Skeletal muscle satellite cell (primary cell): ENCODE measurements around the gene JAKMIP3.
"Not testable (repeated sequence)": the region's sequence is repeated elsewhere in the genome, so short reads cannot be mapped to it uniquely, and the experiment has no call there.

Source experiments
- H3K27me3 ChIP-seq: 2 replicates; pipeline ENCODE4 v1.7.0; 2013; ENCODE audit warnings: low read length; ENCODE audit not compliant: control insufficient read depth, insufficient read depth
- H3K36me3 ChIP-seq: 2 replicates; pipeline ENCODE4 v1.7.0; 2013; ENCODE audit warnings: mild to moderate bottlenecking, control low read depth, low read length; ENCODE audit not compliant: insufficient read depth
- H3K4me1 ChIP-seq: 2 replicates; pipeline ENCODE4 v1.7.0; 2013; ENCODE audit warnings: low read length; ENCODE audit not compliant: control insufficient read depth, insufficient read depth
- H3K4me2 ChIP-seq: 2 replicates; pipeline ENCODE4 v1.7.0; 2013; ENCODE audit warnings: mild to moderate bottlenecking, low read length
- H3K4me3 ChIP-seq: 2 replicates; pipeline ENCODE4 v1.7.0; 2013; ENCODE audit warnings: low read length
- H3K9ac ChIP-seq: 2 replicates; pipeline ENCODE4 v1.7.0; 2013; ENCODE audit warnings: mild to moderate bottlenecking, low read depth, low read length, moderate library complexity
- H3K9me3 ChIP-seq: replicated peaks from 2 replicates; pipeline ENCODE4 v1.7.0; 2013; ENCODE audit warnings: mild to moderate bottlenecking, control low read depth, low read length

Gene JAKMIP3

GRCh38 chr10:132069122-132069848 is 3.5 kb downstream of the JAKMIP3 start:
- Histone ChIP-seq H3K4me2 (no peak overlapping the region), H3K27me3 (no peaks in the 10 kb centered on the region), H3K9me3 (no peaks in the 10 kb centered on the region), H3K4me1 (peaks cover 8% of the 10 kb centered on the region), H3K4me3 (no peak overlapping the region), H3K9ac (no peak overlapping the region), H3K36me3 (no peaks in the 10 kb centered on the region)

GRCh38 chr10:132069849-132070182 is 4.1 kb downstream of the JAKMIP3 start:
- Histone ChIP-seq H3K36me3 (no peaks in the 10 kb centered on the region), H3K4me2 (no peak overlapping the region), H3K9ac (no peak overlapping the region), H3K27me3 (no peaks in the 10 kb centered on the region), H3K4me1 (peaks cover 8% of the 10 kb centered on the region), H3K9me3 (no peaks in the 10 kb centered on the region), H3K4me3 (no peak overlapping the region)

GRCh38 chr10:132070724-132071123 is 5.0 kb downstream of the JAKMIP3 start:
- no peaks in the 10 kb centered on the region for H3K9me3 ChIP-seq
- no peak overlapping the region for H3K4me2 ChIP-seq
- no peaks in the 10 kb centered on the region for H3K36me3 ChIP-seq
- H3K9ac ChIP-seq = no peak overlapping the region
- no peaks in the 10 kb centered on the region for H3K27me3 ChIP-seq
- peaks cover 3% of the 10 kb centered on the region for H3K4me1 ChIP-seq
- H3K4me3 ChIP-seq = no peak overlapping the region

- no peaks in the 10 kb centered on the region for H3K27me3 ChIP-seq
- no peak overlapping the region for H3K9ac ChIP-seq
- no peaks in the 10 kb centered on the region for H3K9me3 ChIP-seq
- H3K36me3 ChIP-seq = no peaks in the 10 kb centered on the region
- no peak overlapping the region for H3K4me3 ChIP-seq
- H3K4me2 ChIP-seq = no peak overlapping the region
- no peaks in the 10 kb centered on the region for H3K4me1 ChIP-seq
Measured at GRCh38 chr10:132071667-132072066, 5.9 kb downstream of the JAKMIP3 start.

GRCh38 chr10:132075909-132076577 is 10.3 kb downstream of the JAKMIP3 start:
- Histone ChIP-seq H3K27me3 (no peaks in the 10 kb centered on the region), H3K4me1 (no peaks in the 10 kb centered on the region), H3K4me2 (no peak overlapping the region), H3K36me3 (no peaks in the 10 kb centered on the region), H3K9ac (no peak overlapping the region), H3K4me3 (no peak overlapping the region), H3K9me3 (no peaks in the 10 kb centered on the region)

GRCh38 chr10:132076578-132077081 is 10.9 kb downstream of the JAKMIP3 start:
- H3K27me3 ChIP-seq = no peaks in the 10 kb centered on the region
- no peak overlapping the region for H3K4me3 ChIP-seq
- H3K9me3 ChIP-seq = no peaks in the 10 kb centered on the region
- no peak overlapping the region for H3K4me2 ChIP-seq
- no peaks in the 10 kb centered on the region for H3K36me3 ChIP-seq
- no peaks in the 10 kb centered on the region for H3K4me1 ChIP-seq
- no peak overlapping the region for H3K9ac ChIP-seq

- no peak overlapping the region for H3K4me3 ChIP-seq
- no peaks in the 10 kb centered on the region for H3K27me3 ChIP-seq
- no peaks in the 10 kb centered on the region for H3K4me1 ChIP-seq
- no peaks in the 10 kb centered on the region for H3K36me3 ChIP-seq
- H3K4me2 ChIP-seq = no peak overlapping the region
- no peak overlapping the region for H3K9ac ChIP-seq
- no peaks in the 10 kb centered on the region for H3K9me3 ChIP-seq
Measured at GRCh38 chr10:132077091-132077490, 11.3 kb downstream of the JAKMIP3 start.

- Histone ChIP-seq H3K36me3 (no peaks in the 10 kb centered on the region), H3K27me3 (no peaks in the 10 kb centered on the region), H3K4me2 (no peak overlapping the region), H3K4me1 (no peaks in the 10 kb centered on the region), H3K4me3 (no peak overlapping the region), H3K9ac (no peak overlapping the region), H3K9me3 (no peaks in the 10 kb centered on the region)
Measured at GRCh38 chr10:132078746-132079345, 13.1 kb downstream of the JAKMIP3 start.

GRCh38 chr10:132084384-132084783 is 18.6 kb downstream of the JAKMIP3 start:
- H3K4me1 ChIP-seq, H3K4me3 ChIP-seq, H3K36me3 ChIP-seq, H3K9me3 ChIP-seq, H3K9ac ChIP-seq, H3K27me3 ChIP-seq, H3K4me2 ChIP-seq: not testable (repeated sequence)

GRCh38 chr10:132093236-132093635 is 27.5 kb downstream of the JAKMIP3 start:
- not testable (repeated sequence) for H3K9ac ChIP-seq, H3K9me3 ChIP-seq, H3K36me3 ChIP-seq, H3K27me3 ChIP-seq, H3K4me3 ChIP-seq, H3K4me2 ChIP-seq, H3K4me1 ChIP-seq

- H3K4me3 ChIP-seq = no peak overlapping the region
- H3K9ac ChIP-seq = no peak overlapping the region
- H3K4me2 ChIP-seq = no peak overlapping the region
- H3K36me3 ChIP-seq = no peaks in the 10 kb centered on the region
- no peaks in the 10 kb centered on the region for H3K4me1 ChIP-seq
- H3K27me3 ChIP-seq = peaks cover 3% of the 10 kb centered on the region
- no peaks in the 10 kb centered on the region for H3K9me3 ChIP-seq
Measured at GRCh38 chr10:132094581-132095234, 29.0 kb downstream of the JAKMIP3 start.
